ENCODE data around the gene TOMM7. TPM values are rescaled to one million over a fixed set of nuclear protein-coding genes. Genes with fewer than 3 reads are reported as not detected.
A peak's percentile ranks its signal among the peaks of the same experiment; 100 is the strongest.

TOMM7 gene
- 100 to 1,000 TPM; 206 to 208 TPM for total RNA-seq

DNA sequence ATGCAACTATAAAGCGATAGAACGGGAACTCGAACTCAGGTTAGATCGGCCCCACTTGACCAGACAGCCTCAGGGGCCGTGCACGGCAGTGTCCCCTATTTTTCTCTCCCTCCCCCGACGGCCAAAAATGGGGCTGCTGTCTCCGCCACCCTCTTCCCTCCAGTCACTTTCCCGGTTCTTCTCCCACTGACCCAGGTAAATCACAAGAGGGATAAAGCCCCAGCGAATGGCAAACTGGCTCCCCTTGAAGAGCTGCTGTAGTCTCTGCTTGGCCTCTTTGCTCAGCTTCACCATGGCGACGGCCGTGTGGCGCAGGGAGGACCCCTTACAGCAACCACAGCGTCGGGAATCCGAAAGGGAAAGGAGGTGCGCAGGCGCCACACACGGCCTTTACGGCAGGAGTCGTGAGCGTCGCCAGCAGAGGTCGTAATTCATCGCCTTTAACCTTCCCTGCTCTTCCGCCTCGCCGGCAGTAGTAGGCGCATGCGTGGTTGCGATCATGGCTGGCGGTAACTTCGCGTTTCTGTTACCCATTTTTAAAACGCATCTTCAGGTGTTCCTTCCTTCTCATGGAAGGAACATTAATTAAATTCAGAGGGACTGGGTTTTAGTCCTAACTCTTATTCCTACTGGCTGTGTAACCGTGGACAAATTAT lies at the start of gene TOMM7:
Gene TOMM7 (minus strand): TSS at position 364 of the 656 bp plus-strand sequence. CDS start 70 bp downstream, at position 294.
- peak within 1 kb of the TSS; percentile 89 for H3K27ac Mint-ChIP-seq
- H3K9me3 Mint-ChIP-seq (ENCODE audit: insufficient read depth), result no peaks in the 10 kb centered on the region
- peaks cover 18% of the 10 kb centered on the region for H3K27me3 Mint-ChIP-seq (ENCODE audit: low read depth)
- CTCF ChIA-PET, result interaction anchor here (1.0 to 3.8 kb wide), 3 partner anchors 38 to 233 kb away, joined by 3 to 14 read pairs (median 5); no protein-coding TSS in a partner anchor
- peaks cover 41% of the 10 kb centered on the region for H3K4me1 Mint-ChIP-seq (ENCODE audit: low read depth)
- DNase-seq (peak; percentile 92), ATAC-seq (peak; percentile 94)
- peak within 1 kb of the TSS; percentile 94 for H3K4me3 Mint-ChIP-seq
- POLR2A ChIA-PET, result interaction anchor here (0.5 to 1.0 kb wide), 4 partner anchors 33 to 277 kb away, joined by 3 read pairs; no protein-coding TSS in a partner anchor
- peaks cover 19% of the 10 kb centered on the region for H3K36me3 Mint-ChIP-seq (ENCODE audit: low read depth)

GRCh38 chr7:22872096-22872807 lies 49.6 kb upstream of the TOMM7 start:
- no peak for DNase-seq
- Mint-ChIP-seq H3K27me3 (ENCODE audit: low read depth) (no peaks in the 10 kb centered on the region), H3K4me3 (no peak overlapping the region), H3K9me3 (ENCODE audit: insufficient read depth) (no peaks in the 10 kb centered on the region), H3K4me1 (ENCODE audit: low read depth) (peaks cover 11% of the 10 kb centered on the region), H3K36me3 (ENCODE audit: low read depth) (peaks cover 2% of the 10 kb centered on the region), H3K27ac (no peak overlapping the region)
- ATAC-seq, result peak; percentile 57
- ChIA-PET POLR2A (interaction anchor here (0.6 to 1.1 kb wide), 2 partner anchors 13 to 85 kb away, joined by 3 to 4 read pairs; no protein-coding TSS in a partner anchor), CTCF (interaction anchor here (1.9 to 2.2 kb wide), 3 partner anchors 12 to 183 kb away, joined by 6 to 8 read pairs (median 6); no protein-coding TSS in a partner anchor)

- Mint-ChIP-seq H3K4me3 (no peak overlapping the region), H3K27ac (no peak overlapping the region), H3K9me3 (ENCODE audit: insufficient read depth) (no peaks in the 10 kb centered on the region), H3K36me3 (ENCODE audit: low read depth) (peaks cover 2% of the 10 kb centered on the region), H3K4me1 (ENCODE audit: low read depth) (peaks cover 11% of the 10 kb centered on the region), H3K27me3 (ENCODE audit: low read depth) (no peaks in the 10 kb centered on the region)
- DNase-seq, result no peak
- ChIA-PET POLR2A (interaction anchor here (0.6 kb wide), 1 partner anchor 85 kb away, joined by 3 read pairs; no protein-coding TSS in a partner anchor), CTCF (interaction anchor here (1.9 to 2.2 kb wide), 3 partner anchors 12 to 184 kb away, joined by 6 to 8 read pairs (median 6); no protein-coding TSS in a partner anchor)
- no peak for ATAC-seq
Observed at GRCh38 chr7:22871661-22872060, 49.0 kb upstream of the TOMM7 start.

GRCh38 chr7:22868509-22868908 lies 45.9 kb upstream of the TOMM7 start:
- peaks cover 12% of the 10 kb centered on the region for H3K4me1 Mint-ChIP-seq (ENCODE audit: low read depth)
- ATAC-seq (no peak), DNase-seq (no peak)
- peaks cover 6% of the 10 kb centered on the region for H3K36me3 Mint-ChIP-seq (ENCODE audit: low read depth)
- CTCF ChIA-PET, result no interaction called here
- H3K4me3 Mint-ChIP-seq, result no peak overlapping the region
- H3K9me3 Mint-ChIP-seq (ENCODE audit: insufficient read depth), result no peaks in the 10 kb centered on the region
- POLR2A ChIA-PET, result no interaction called here
- no peaks in the 10 kb centered on the region for H3K27me3 Mint-ChIP-seq (ENCODE audit: low read depth)
- no peak overlapping the region for H3K27ac Mint-ChIP-seq

DNA sequence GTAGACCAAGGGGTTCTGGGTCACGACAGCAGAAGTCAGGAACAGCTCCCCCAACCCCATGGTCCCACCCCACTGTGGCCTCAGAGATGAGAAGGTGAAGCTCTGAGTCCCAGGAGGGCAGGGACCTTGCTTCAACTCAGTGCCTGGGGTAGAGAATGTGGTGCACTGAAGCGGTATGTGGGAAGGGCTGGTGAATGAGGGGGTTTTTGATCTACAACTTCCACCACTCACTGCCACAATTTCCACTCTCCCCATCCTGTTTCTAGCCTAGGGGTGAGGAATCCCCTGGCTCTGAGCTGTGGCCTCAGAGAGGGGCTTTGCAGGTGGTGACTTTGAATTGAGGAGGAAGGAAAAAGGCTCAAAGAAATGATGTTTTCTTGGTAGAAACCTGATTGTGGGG lies 44.9 kb upstream of the TOMM7 start:
- no peaks in the 10 kb centered on the region for H3K9me3 Mint-ChIP-seq (ENCODE audit: insufficient read depth)
- peaks cover 12% of the 10 kb centered on the region for H3K4me1 Mint-ChIP-seq (ENCODE audit: low read depth)
- no peak overlapping the region for H3K4me3 Mint-ChIP-seq
- ChIA-PET CTCF (interaction anchor here (0.6 to 1.0 kb wide), 2 partner anchors 8 to 188 kb away, joined by 3 read pairs; no protein-coding TSS in a partner anchor), POLR2A (interaction anchor here (1.0 kb wide), 1 partner anchor 239 kb away, joined by 4 read pairs; no protein-coding TSS in a partner anchor)
- DNase-seq (no peak), ATAC-seq (no peak)
- H3K27me3 Mint-ChIP-seq (ENCODE audit: low read depth), result no peaks in the 10 kb centered on the region
- H3K36me3 Mint-ChIP-seq (ENCODE audit: low read depth), result peaks cover 12% of the 10 kb centered on the region
- no peak overlapping the region for H3K27ac Mint-ChIP-seq

- CTCF ChIA-PET, result interaction anchor here (0.6 to 1.0 kb wide), 2 partner anchors 9 to 188 kb away, joined by 3 read pairs; no protein-coding TSS in a partner anchor
- H3K27ac Mint-ChIP-seq, result no peak overlapping the region
- ATAC-seq, result no peak
- no peaks in the 10 kb centered on the region for H3K9me3 Mint-ChIP-seq (ENCODE audit: insufficient read depth)
- H3K4me3 Mint-ChIP-seq, result no peak overlapping the region
- peaks cover 13% of the 10 kb centered on the region for H3K36me3 Mint-ChIP-seq (ENCODE audit: low read depth)
- H3K27me3 Mint-ChIP-seq (ENCODE audit: low read depth), result no peaks in the 10 kb centered on the region
- POLR2A ChIA-PET, result interaction anchor here (1.0 kb wide), 1 partner anchor 239 kb away, joined by 4 read pairs; no protein-coding TSS in a partner anchor
- H3K4me1 Mint-ChIP-seq (ENCODE audit: low read depth), result peaks cover 10% of the 10 kb centered on the region
- no peak for DNase-seq
Observed at GRCh38 chr7:22867003-22867402, 44.4 kb upstream of the TOMM7 start.

DNA sequence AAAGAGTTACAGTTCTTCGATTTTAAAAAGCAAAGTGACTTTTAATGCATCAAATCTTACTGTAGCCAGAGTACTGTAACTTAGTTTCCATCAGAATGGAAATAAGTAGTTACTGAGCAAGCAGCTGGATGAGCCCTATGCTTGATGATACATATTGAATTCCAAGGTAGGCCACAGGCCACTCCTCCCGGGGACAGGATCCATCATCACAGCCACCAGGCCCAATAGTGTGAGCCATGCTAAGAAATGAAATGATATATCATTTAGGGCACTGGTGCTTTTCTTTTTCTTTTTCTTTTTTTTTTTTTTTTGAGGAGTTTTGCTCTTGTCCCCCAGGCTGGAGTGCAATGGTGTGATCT lies 42.9 kb upstream of the TOMM7 start:
- ChIA-PET POLR2A (no interaction called here), CTCF (no interaction called here)
- peaks cover 8% of the 10 kb centered on the region for H3K4me1 Mint-ChIP-seq (ENCODE audit: low read depth)
- no peak for ATAC-seq
- no peaks in the 10 kb centered on the region for H3K27me3 Mint-ChIP-seq (ENCODE audit: low read depth)
- H3K36me3 Mint-ChIP-seq (ENCODE audit: low read depth), result peaks cover 19% of the 10 kb centered on the region
- no peaks in the 10 kb centered on the region for H3K9me3 Mint-ChIP-seq (ENCODE audit: insufficient read depth)
- H3K4me3 Mint-ChIP-seq, result no peak overlapping the region
- H3K27ac Mint-ChIP-seq, result no peak overlapping the region
- DNase-seq, result no peak

- peaks cover 6% of the 10 kb centered on the region for H3K4me1 Mint-ChIP-seq (ENCODE audit: low read depth)
- no peak overlapping the region for H3K27ac Mint-ChIP-seq
- H3K9me3 Mint-ChIP-seq (ENCODE audit: insufficient read depth), result no peaks in the 10 kb centered on the region
- no peak for DNase-seq
- H3K36me3 Mint-ChIP-seq (ENCODE audit: low read depth), result peaks cover 23% of the 10 kb centered on the region
- ChIA-PET POLR2A (no interaction called here), CTCF (interaction anchor here (0.9 to 1.0 kb wide), 2 partner anchors 12 to 191 kb away, joined by 3 to 4 read pairs; no protein-coding TSS in a partner anchor)
- H3K4me3 Mint-ChIP-seq, result no peak overlapping the region
- no peak for ATAC-seq
- no peaks in the 10 kb centered on the region for H3K27me3 Mint-ChIP-seq (ENCODE audit: low read depth)
Observed at GRCh38 chr7:22864855-22865601, 42.4 kb upstream of the TOMM7 start.

DNA sequence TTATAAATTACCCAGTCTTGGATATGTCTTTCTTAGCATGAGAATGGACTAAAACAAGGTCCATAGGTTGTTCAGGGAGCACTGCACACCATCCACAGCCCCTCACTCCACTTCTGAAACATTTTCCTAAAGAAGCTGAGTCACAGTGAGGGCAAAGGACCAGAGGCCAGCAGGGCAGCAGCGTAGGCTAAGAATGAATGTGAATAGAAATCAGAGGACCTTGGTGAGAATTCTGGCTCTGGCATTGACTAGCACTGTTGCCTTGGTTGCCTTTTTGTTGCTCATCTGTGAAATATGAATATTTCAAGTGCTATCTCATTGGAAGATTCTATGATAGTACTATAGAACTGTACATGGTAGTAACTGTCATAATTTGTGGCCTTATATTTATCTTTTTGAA lies 41.7 kb upstream of the TOMM7 start:
- Mint-ChIP-seq H3K36me3 (ENCODE audit: low read depth) (peaks cover 29% of the 10 kb centered on the region), H3K4me3 (no peak overlapping the region), H3K27me3 (ENCODE audit: low read depth) (no peaks in the 10 kb centered on the region), H3K4me1 (ENCODE audit: low read depth) (peaks cover 11% of the 10 kb centered on the region), H3K9me3 (ENCODE audit: insufficient read depth) (no peaks in the 10 kb centered on the region), H3K27ac (no peak overlapping the region)
- ChIA-PET POLR2A (no interaction called here), CTCF (interaction anchor here (0.9 to 1.0 kb wide), 2 partner anchors 13 to 191 kb away, joined by 3 to 4 read pairs; no protein-coding TSS in a partner anchor)
- DNase-seq (no peak), ATAC-seq (no peak)

DNA sequence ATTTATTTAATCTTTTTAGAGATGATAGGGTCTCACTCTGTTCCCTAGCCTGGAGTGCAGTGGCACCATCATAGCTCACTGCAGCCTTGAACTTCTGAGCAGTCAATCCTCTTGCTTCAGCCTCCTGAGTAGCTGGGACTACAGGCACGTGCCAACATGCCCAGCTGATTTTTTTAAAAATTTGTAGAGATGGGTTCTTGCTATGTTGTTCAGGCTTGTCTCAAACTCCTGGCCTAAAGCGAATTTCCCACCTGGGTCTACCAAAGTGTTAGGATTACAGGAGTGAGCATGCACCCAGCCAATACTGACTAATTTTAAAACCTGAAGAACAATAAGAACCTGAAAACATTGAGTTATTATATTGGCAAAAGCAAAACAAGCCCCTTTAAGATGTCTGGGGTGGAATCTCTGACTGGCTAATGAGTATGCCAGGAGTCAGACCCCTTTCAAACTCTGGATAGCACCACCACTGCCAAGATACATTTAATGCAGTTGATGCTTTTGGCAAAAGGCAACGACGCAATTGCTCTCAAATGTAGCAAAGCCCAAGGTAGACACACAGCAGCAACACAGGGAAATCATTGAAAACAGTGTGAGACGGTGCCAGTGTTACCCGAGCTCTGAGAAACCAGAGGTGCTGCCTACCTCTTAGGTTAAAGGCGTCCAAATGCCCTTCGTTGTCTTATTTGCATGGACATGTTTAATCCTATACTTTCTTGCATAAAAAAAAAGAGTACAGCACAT lies 40.7 kb upstream of the TOMM7 start:
- no peak for ATAC-seq
- ChIA-PET CTCF (no interaction called here), POLR2A (no interaction called here)
- H3K36me3 Mint-ChIP-seq (ENCODE audit: low read depth), result peaks cover 38% of the 10 kb centered on the region
- no peak for DNase-seq
- H3K4me1 Mint-ChIP-seq (ENCODE audit: low read depth), result peaks cover 20% of the 10 kb centered on the region
- H3K9me3 Mint-ChIP-seq (ENCODE audit: insufficient read depth), result no peaks in the 10 kb centered on the region
- H3K27ac Mint-ChIP-seq, result no peak overlapping the region
- no peak overlapping the region for H3K4me3 Mint-ChIP-seq
- no peaks in the 10 kb centered on the region for H3K27me3 Mint-ChIP-seq (ENCODE audit: low read depth)

GRCh38 chr7:22861576-22861975 lies 38.9 kb upstream of the TOMM7 start:
- ChIA-PET POLR2A (no interaction called here), CTCF (interaction anchor here (1.5 to 1.7 kb wide), 2 partner anchors 11 to 161 kb away, joined by 4 to 7 read pairs; no protein-coding TSS in a partner anchor)
- Mint-ChIP-seq H3K36me3 (ENCODE audit: low read depth) (peaks cover 47% of the 10 kb centered on the region), H3K27me3 (ENCODE audit: low read depth) (no peaks in the 10 kb centered on the region), H3K4me1 (ENCODE audit: low read depth) (peaks cover 28% of the 10 kb centered on the region), H3K4me3 (no peak overlapping the region), H3K9me3 (ENCODE audit: insufficient read depth) (no peaks in the 10 kb centered on the region), H3K27ac (no peak overlapping the region)
- ATAC-seq, result no peak
- DNase-seq, result no peak
